ENCODE results near the gene TBC1D17. TPM values are rescaled to one million over a fixed set of nuclear protein-coding genes. Genes with fewer than 3 reads are reported as not detected.

The TBC1D17 gene
- total and polyA plus RNA-seq, 2 of the 13 experiments (the other 11 are each of a cell fraction or from before 2014, with no cell fraction given) = 9.7 to 16.9 TPM

- 90% methylated on average over 5 of the region's 22 CpGs for WGBS (ENCODE audit: low lambda C conversion rate)
- peaks cover 4% of the 10 kb centered on the region for H3K79me2 ChIP-seq (ENCODE audit: insufficient read depth, low read length)
- H3K27me3 ChIP-seq (ENCODE audit: control insufficient read depth in 1 of 2, insufficient read depth in 2 of 2, low read length in 2 of 2) = no peaks in the 10 kb centered on the region
- ATAC-seq (peak; percentile 1; the same call in 1 of the 3 replicates), FAIRE-seq (no peak), DNase-seq (ENCODE audit: low spot score) (no peak)
- H4K20me1 ChIP-seq (ENCODE audit: insufficient read depth, low read length) = peaks cover 1% of the 10 kb centered on the region
- in situ Hi-C loops (cut with HindIII; ENCODE audit: extremely low pct_ligation_motif_present, low pct_unique_long_range_greater_than_20kb) (no loop called here), intact Hi-C loops (cut with micrococcal nuclease; ENCODE audit: unreplicated experiment) (no loop called here)
- H3K36me3 ChIP-seq (replicated peaks in 1 of 2; ENCODE audit: control insufficient read depth in 1 of 2, insufficient read depth in 2 of 2, low read length in 2 of 2) = peaks cover 41 to 77% of the 10 kb centered on the region in 2 experiments
- POLR2A ChIA-PET = interaction anchor here (1.8 kb wide), 1 partner anchor 10 kb away, joined by 6 read pairs; no protein-coding TSS in a partner anchor
- peak; percentile 68 for TF ChIP-seq RBFOX2 (IDR thresholded peaks at IDR 0.05; ENCODE audit: low read depth, low read length)
- no peak for TF ChIP-seq U2AF1 (optimal IDR thresholded peaks at IDR 0.05; ENCODE audit: low read depth, low read length)
- no peak for TF ChIP-seq GATAD2A (CRISPR knock-in tag; IDR thresholded peaks at IDR 0.05)
- TF ChIP-seq SMARCC2 (IDR thresholded peaks at IDR 0.05) = no peak
- TF ChIP-seq POLR2G (IDR thresholded peaks at IDR 0.05; ENCODE audit: low read depth, low read length) = peak; percentile 27; the same call in 1 of the 2 replicates
- TF ChIP-seq POLR2A (IDR thresholded peaks at IDR 0.05; ENCODE audit: insufficient read depth in 1 of 2, low read depth in 2 of 2, low read length in 2 of 2) = peak in 1 of 2 experiments; percentile 55; a peak in 2 of 4 replicates
- TF ChIP-seq SALL1 (CRISPR knock-in tag; IDR thresholded peaks at IDR 0.05) = peak; percentile 11; the same call in 1 of the 2 replicates
- TF ChIP-seq AGO2 (optimal IDR thresholded peaks at IDR 0.05; ENCODE audit: low read depth, low read length) = peak; percentile 49
- TF ChIP-seq PATZ1 (CRISPR knock-in tag; IDR thresholded peaks at IDR 0.05) = 0 out of 2 replicates have a peak, but pooled peaks have one; percentile 41
- TF ChIP-seq AGO1 (IDR thresholded peaks at IDR 0.05; ENCODE audit: low read depth, low read length, poor library complexity, severe bottlenecking) = peak; percentile 56
- H3K9me3 ChIP-seq (ENCODE audit: low read length) = no peaks in the 10 kb centered on the region
- no TSS peak for BruUV-seq (replicated peaks)
- peaks cover 9% of the 10 kb centered on the region for H3K4me1 ChIP-seq (ENCODE audit: insufficient read depth, low read length)
- H3K4me2 ChIP-seq (ENCODE audit: low read depth, low read length) = no peak overlapping the region
- H3K9ac ChIP-seq (ENCODE audit: insufficient read depth, low read depth, low read length) = no peak overlapping the region
- H2AFZ ChIP-seq (ENCODE audit: low read length) = no peak overlapping the region
- no peak overlapping the region for H3K4me3 ChIP-seq (replicated peaks in 1 of 3; ENCODE audit: insufficient read depth in 1 of 3, low read depth in 2 of 3, low read length in 3 of 3)
- CTCF ChIA-PET (ENCODE audit: low intra/inter-chr PET ratio, low total read pairs) = no interaction called here
- H3K27ac ChIP-seq (ENCODE audit: extremely low read length, insufficient read depth, low read length) = no peak overlapping the region
These were observed 17.7 kb upstream of the TBC1D17 start for GRCh38 chr19:49859682-49860335.
